Ovary (tissue), 3 donors: Measurements from ENCODE around the gene ST6GAL1.

ENCODE experiments used
- CTCF ChIP-seq, 3 donors: fragments of 450-650 bp in 2 of 3; fragments of 200-600 bp in 1 of 3; IDR thresholded peaks; one replicate each; pipeline versions ENCODE4 v1.5.1 to v1.8.0; 2016 to 2022; ENCODE audit warnings: antibody characterized with exemption in 3 of 3, mild to moderate bottlenecking in 1 of 3
- EP300 ChIP-seq: sonication (generic); formaldehyde crosslinking; IDR thresholded peaks from one replicate; pipeline ENCODE4 v1.6.1; 2017; ENCODE audit warnings: antibody characterized with exemption
- POLR2A ChIP-seq: fragments of 450-650 bp; IDR thresholded peaks from one replicate; pipeline ENCODE4 v1.6.1; 2017; ENCODE audit warnings: antibody characterized with exemption, mild to moderate bottlenecking, moderate library complexity
- donor health status: DM: no; HTN: no; CAD: no.

- TF ChIP-seq CTCF (IDR thresholded peaks at IDR 0.05) (no peak), POLR2A (no peak), EP300 (no peak)
These were observed 8.1 kb upstream of the ST6GAL1 start for GRCh38 chr3:186922224-186922623.
